Measurements from ENCODE around the gene NABP2. TPM values are rescaled to one million over a fixed set of nuclear protein-coding genes. Genes with fewer than 3 reads are reported as not detected.
"Not testable (repeated sequence)": the region's sequence is repeated elsewhere in the genome, so short reads cannot be mapped to it uniquely, and the experiment has no call there.

NABP2 gene
- total and polyA plus RNA-seq, 5 donors from 2014 or later, result 4.1 to 16.9 (median 5.6) TPM

GRCh38 chr12:56267443-56268071 is 43.4 kb downstream of the NABP2 start:
- peak overlapping the region; percentile 96 for H3K27ac ChIP-seq (ENCODE audit: insufficient read depth, low read length, poor library complexity, severe bottlenecking)
- Mint-ChIP-seq H3K36me3 (peaks cover 1% of the 10 kb centered on the region), H3K4me3 (peak overlapping the region; percentile 84 to 96 (median 88)), H3K4me1 (peaks cover 10 to 25% (median 13%) of the 10 kb centered on the region in 4 donors), H3K27me3 (no peaks in the 10 kb centered on the region), H3K27ac (peak overlapping the region; percentile 74 to 97 (median 94)), H3K9me3 (no peaks in the 10 kb centered on the region)
- H3K4me1 ChIP-seq (ENCODE audit: control insufficient read depth, insufficient read depth, low read length, poor library complexity, severe bottlenecking), result peaks cover 14% of the 10 kb centered on the region
- peaks cover 19% of the 10 kb centered on the region for H3K36me3 ChIP-seq (ENCODE audit: control insufficient read depth, insufficient read depth, low read length)
- H3K4me3 ChIP-seq (ENCODE audit: low read depth, low read length), result peak overlapping the region; percentile 72
- ATAC-seq (ENCODE audit: low read depth in 2 of 2) (no peak), DNase-seq (no peak)
- H3K27me3 ChIP-seq (ENCODE audit: control insufficient read depth, insufficient read depth, low read length), result no peaks in the 10 kb centered on the region
- H3K9me3 ChIP-seq (ENCODE audit: control insufficient read depth in 2 of 2, low read length in 2 of 2), result no peaks in the 10 kb centered on the region

DNA sequence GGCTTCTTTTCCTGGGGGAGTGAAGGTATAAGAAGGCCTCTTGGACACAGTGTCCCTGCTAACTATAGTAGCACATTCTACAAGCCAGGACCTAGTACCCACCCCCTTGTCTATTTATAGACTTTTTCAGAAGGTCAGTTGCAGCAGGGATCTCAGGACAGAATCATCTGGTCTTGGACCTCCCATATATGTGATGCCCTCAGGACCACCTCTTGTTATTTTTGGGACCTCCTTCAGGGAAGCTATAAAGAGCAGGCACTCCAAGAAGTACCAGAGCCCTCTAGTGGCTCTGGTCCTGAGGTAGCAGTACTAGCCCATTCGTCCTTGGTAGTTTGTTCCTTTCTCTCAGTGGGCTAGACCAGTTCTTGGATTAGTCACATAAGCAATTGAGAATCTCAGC is 46.9 kb downstream of the NABP2 start:
- H3K36me3 Mint-ChIP-seq, result peaks cover 21% of the 10 kb centered on the region
- Histone ChIP-seq H3K4me3 (ENCODE audit: low read depth, low read length) (no peak overlapping the region), H3K27me3 (ENCODE audit: control insufficient read depth, insufficient read depth, low read length) (no peaks in the 10 kb centered on the region), H3K4me1 (ENCODE audit: control insufficient read depth, insufficient read depth, low read length, poor library complexity, severe bottlenecking) (peaks cover 14% of the 10 kb centered on the region), H3K9me3 (ENCODE audit: control insufficient read depth in 2 of 2, low read length in 2 of 2) (no peaks in the 10 kb centered on the region), H3K36me3 (ENCODE audit: control insufficient read depth, insufficient read depth, low read length) (peaks cover 50% of the 10 kb centered on the region), H3K27ac (ENCODE audit: insufficient read depth, low read length, poor library complexity, severe bottlenecking) (no peak overlapping the region)
- DNase-seq (peak in 1 of 3 donors; percentile 25), ATAC-seq (ENCODE audit: low read depth in 2 of 2) (no peak)
- peaks cover 10 to 23% (median 12%) of the 10 kb centered on the region in 4 donors for H3K4me1 Mint-ChIP-seq
- H3K27me3 Mint-ChIP-seq, result no peaks in the 10 kb centered on the region
- H3K9me3 Mint-ChIP-seq, result no peaks in the 10 kb centered on the region
- H3K27ac Mint-ChIP-seq, result no peak overlapping the region
- H3K4me3 Mint-ChIP-seq, result peak overlapping the region in 1 of 4 donors; percentile 76

GRCh38 chr12:56272468-56272867 is 48.3 kb downstream of the NABP2 start:
- peaks cover 58% of the 10 kb centered on the region for H3K36me3 ChIP-seq (ENCODE audit: control insufficient read depth, insufficient read depth, low read length)
- H3K27me3 Mint-ChIP-seq; H3K4me3 Mint-ChIP-seq; H3K9me3 Mint-ChIP-seq; H3K27ac Mint-ChIP-seq; DNase-seq; H3K27me3 ChIP-seq (ENCODE audit: control insufficient read depth, insufficient read depth, low read length); H3K4me3 ChIP-seq (ENCODE audit: low read depth, low read length); H3K27ac ChIP-seq (ENCODE audit: insufficient read depth, low read length, poor library complexity, severe bottlenecking); ATAC-seq (ENCODE audit: low read depth in 2 of 2); H3K9me3 ChIP-seq (ENCODE audit: control insufficient read depth in 2 of 2, low read length in 2 of 2); H3K4me1 ChIP-seq (ENCODE audit: control insufficient read depth, insufficient read depth, low read length, poor library complexity, severe bottlenecking): not testable (repeated sequence)
- Mint-ChIP-seq H3K4me1 (peaks cover 6 to 11% (median 6%) of the 10 kb centered on the region in 4 donors), H3K36me3 (peaks cover 21% of the 10 kb centered on the region)

- Mint-ChIP-seq H3K4me1 (peaks cover 0 to 6% (median under 1%) of the 10 kb centered on the region in 4 donors), H3K36me3 (peaks cover 26% of the 10 kb centered on the region)
Measured at GRCh38 chr12:56274299-56274698, 50.2 kb downstream of the NABP2 start.

GRCh38 chr12:56278905-56279304 is 54.8 kb downstream of the NABP2 start:
- H3K4me1 ChIP-seq (ENCODE audit: control insufficient read depth, insufficient read depth, low read length, poor library complexity, severe bottlenecking), result no peaks in the 10 kb centered on the region
- no peaks in the 10 kb centered on the region for H3K9me3 ChIP-seq (ENCODE audit: control insufficient read depth in 2 of 2, low read length in 2 of 2)
- Mint-ChIP-seq H3K27ac (no peak overlapping the region), H3K27me3 (no peaks in the 10 kb centered on the region), H3K36me3 (peaks cover 41% of the 10 kb centered on the region), H3K9me3 (no peaks in the 10 kb centered on the region), H3K4me1 (peaks cover 0 to 2% (median 0%) of the 10 kb centered on the region in 4 donors), H3K4me3 (no peak overlapping the region)
- H3K27ac ChIP-seq (ENCODE audit: insufficient read depth, low read length, poor library complexity, severe bottlenecking), result no peak overlapping the region
- no peak for DNase-seq
- ATAC-seq (ENCODE audit: low read depth in 2 of 2), result no peak
- no peaks in the 10 kb centered on the region for H3K27me3 ChIP-seq (ENCODE audit: control insufficient read depth, insufficient read depth, low read length)
- no peak overlapping the region for H3K4me3 ChIP-seq (ENCODE audit: low read depth, low read length)
- peaks cover 85% of the 10 kb centered on the region for H3K36me3 ChIP-seq (ENCODE audit: control insufficient read depth, insufficient read depth, low read length)

More at GRCh38 chr12:56274299-56274698, 50.2 kb downstream of the NABP2 start:
- Histone ChIP-seq H3K4me3 (ENCODE audit: low read depth, low read length) (no peak overlapping the region), H3K27ac (ENCODE audit: insufficient read depth, low read length, poor library complexity, severe bottlenecking) (no peak overlapping the region), H3K36me3 (ENCODE audit: control insufficient read depth, insufficient read depth, low read length) (peaks cover 76% of the 10 kb centered on the region), H3K9me3 (ENCODE audit: control insufficient read depth in 2 of 2, low read length in 2 of 2) (no peaks in the 10 kb centered on the region), H3K27me3 (ENCODE audit: control insufficient read depth, insufficient read depth, low read length) (no peaks in the 10 kb centered on the region), H3K4me1 (ENCODE audit: control insufficient read depth, insufficient read depth, low read length, poor library complexity, severe bottlenecking) (no peaks in the 10 kb centered on the region)
- Mint-ChIP-seq H3K27ac (peak overlapping the region in 1 of 3 donors; percentile 16), H3K27me3 (no peaks in the 10 kb centered on the region), H3K4me3 (peak overlapping the region in 1 of 4 donors; percentile 34), H3K9me3 (no peaks in the 10 kb centered on the region)
- ATAC-seq (ENCODE audit: low read depth in 2 of 2) (no peak), DNase-seq (no peak)

Other genes starting within 250 kb of the NABP2 start
- 6.9 TPM for gene SUOX, start 227.1 kb upstream of the NABP2 start, total RNA-seq
- 10 to 100 TPM in 1 of 4 donors, 1 to 10 TPM in 3; 2.2 to 10.3 (median 5.9) TPM for gene SUOX, start 227.1 kb upstream of the NABP2 start, polyA plus RNA-seq
- gene IKZF4, start 203.3 kb upstream of the NABP2 start, total RNA-seq, result 22.3 TPM
- 1 to 10 TPM; 5.8 to 8.1 (median 6.4) TPM for gene IKZF4, start 203.3 kb upstream of the NABP2 start, polyA plus RNA-seq
- 26.3 TPM for gene RPS26, start 182.4 kb upstream of the NABP2 start, total RNA-seq
- gene RPS26, start 182.4 kb upstream of the NABP2 start, polyA plus RNA-seq, result 1,000 to 10,000 TPM in 1 of 4 donors, 100 to 1,000 TPM in 3; 288 to 1,151 (median 836) TPM
- gene ERBB3, start 144.2 kb upstream of the NABP2 start, total RNA-seq, result 0.69 TPM
- gene ERBB3, start 144.2 kb upstream of the NABP2 start, polyA plus RNA-seq, result under 1 TPM; 0.14 to 1.00 (median 0.56) TPM
- gene PA2G4, start 119.8 kb upstream of the NABP2 start, total RNA-seq, result 63.8 TPM
- 100 to 1,000 TPM; 193 to 203 (median 196) TPM for gene PA2G4, start 119.8 kb upstream of the NABP2 start, polyA plus RNA-seq
- gene RPL41, start 107.7 kb upstream of the NABP2 start, total RNA-seq, result 4,134 TPM
- gene RPL41, start 107.7 kb upstream of the NABP2 start, polyA plus RNA-seq, result 1,000 to 10,000 TPM; 7,544 to 9,760 (median 8,849) TPM
- 11.0 TPM for gene ZC3H10, start 106.1 kb upstream of the NABP2 start, total RNA-seq
- gene ZC3H10, start 106.1 kb upstream of the NABP2 start, polyA plus RNA-seq, result 1 to 10 TPM; 1.7 to 3.7 (median 2.9) TPM
- gene ESYT1, start 96.1 kb upstream of the NABP2 start, total RNA-seq, result 190 TPM
- gene ESYT1, start 96.1 kb upstream of the NABP2 start, polyA plus RNA-seq, result 100 to 1,000 TPM; 249 to 395 (median 333) TPM
- gene MYL6B, start 71.8 kb upstream of the NABP2 start, total RNA-seq, result 8.8 TPM
- gene MYL6B, start 71.8 kb upstream of the NABP2 start, polyA plus RNA-seq, result 10 to 100 TPM in 3 of 4 donors, 1 to 10 TPM in 1; 9.9 to 18.4 (median 11.3) TPM
- gene MYL6, start 66.0 kb upstream of the NABP2 start, total RNA-seq, result 933 TPM
- 1,000 to 10,000 TPM; 2,559 to 3,471 (median 2,992) TPM for gene MYL6, start 66.0 kb upstream of the NABP2 start, polyA plus RNA-seq
- 153 TPM for gene SMARCC2, start 34.9 kb upstream of the NABP2 start, total RNA-seq
- 10 to 100 TPM; 46.3 to 64.1 (median 54.1) TPM for gene SMARCC2, start 34.9 kb upstream of the NABP2 start, polyA plus RNA-seq
- gene RNF41, start 2.4 kb upstream of the NABP2 start, total RNA-seq, result 33.7 TPM
- gene RNF41, start 2.4 kb upstream of the NABP2 start, polyA plus RNA-seq, result 10 to 100 TPM; 39.2 to 45.8 (median 45.1) TPM
- gene SLC39A5, start 5.7 kb downstream of the NABP2 start, total RNA-seq, result 2.0 TPM
- not detected for gene SLC39A5, start 5.7 kb downstream of the NABP2 start, polyA plus RNA-seq
- gene ANKRD52, start 34.0 kb downstream of the NABP2 start, total RNA-seq, result 40.1 TPM
- gene ANKRD52, start 34.0 kb downstream of the NABP2 start, polyA plus RNA-seq, result 1 to 10 TPM; 5.0 to 7.5 (median 6.4) TPM
- 23.7 TPM for gene COQ10A, start 42.6 kb downstream of the NABP2 start, total RNA-seq
- gene COQ10A, start 42.6 kb downstream of the NABP2 start, polyA plus RNA-seq, result 10 to 100 TPM in 3 of 4 donors, 1 to 10 TPM in 1; 8.1 to 11.5 (median 11.0) TPM
- 173 TPM for gene CS, start 76.0 kb downstream of the NABP2 start, total RNA-seq
- 10 to 100 TPM; 69.3 to 85.8 (median 74.3) TPM for gene CS, start 76.0 kb downstream of the NABP2 start, polyA plus RNA-seq
- gene CNPY2, start 91.6 kb downstream of the NABP2 start, total RNA-seq, result 47.6 TPM
- gene CNPY2, start 91.6 kb downstream of the NABP2 start, polyA plus RNA-seq, result 100 to 1,000 TPM; 139 to 166 (median 156) TPM
- 83.5 TPM for gene PAN2, start 109.7 kb downstream of the NABP2 start, total RNA-seq
- 10 to 100 TPM in 1 of 4 donors, 1 to 10 TPM in 3; 4.5 to 10.6 (median 7.3) TPM for gene PAN2, start 109.7 kb downstream of the NABP2 start, polyA plus RNA-seq
- gene IL23A, start 114.5 kb downstream of the NABP2 start, total RNA-seq, result 27.1 TPM
- 10 to 100 TPM; 12.2 to 18.8 (median 16.8) TPM for gene IL23A, start 114.5 kb downstream of the NABP2 start, polyA plus RNA-seq
- 190 TPM for gene STAT2, start 135.8 kb downstream of the NABP2 start, total RNA-seq
- gene STAT2, start 135.8 kb downstream of the NABP2 start, polyA plus RNA-seq, result 10 to 100 TPM; 67.9 to 92.5 (median 79.8) TPM
- not detected for gene APOF, start 138.5 kb downstream of the NABP2 start, total RNA-seq
- not detected for gene APOF, start 138.5 kb downstream of the NABP2 start, polyA plus RNA-seq
- 7.3 TPM for gene TIMELESS, start 225.1 kb downstream of the NABP2 start, total RNA-seq
- gene TIMELESS, start 225.1 kb downstream of the NABP2 start, polyA plus RNA-seq, result 1 to 10 TPM; 2.8 to 6.3 (median 4.6) TPM
- gene MIP, start 230.3 kb downstream of the NABP2 start, total RNA-seq, result not detected
- gene MIP, start 230.3 kb downstream of the NABP2 start, polyA plus RNA-seq, result under 1 TPM in 3 of 4 donors, not detected in 1; 0.07 to 0.24 (median 0.09) TPM
- gene SPRYD4, start 244.2 kb downstream of the NABP2 start, total RNA-seq, result 5.3 TPM
- gene SPRYD4, start 244.2 kb downstream of the NABP2 start, polyA plus RNA-seq, result 1 to 10 TPM in 3 of 4 donors, under 1 TPM in 1; 0.64 to 2.0 (median 1.5) TPM

Measured in CD4-positive, CD25-positive, alpha-beta regulatory T cell (primary cell).